ENCODE results near the gene MFSD1.

DNA sequence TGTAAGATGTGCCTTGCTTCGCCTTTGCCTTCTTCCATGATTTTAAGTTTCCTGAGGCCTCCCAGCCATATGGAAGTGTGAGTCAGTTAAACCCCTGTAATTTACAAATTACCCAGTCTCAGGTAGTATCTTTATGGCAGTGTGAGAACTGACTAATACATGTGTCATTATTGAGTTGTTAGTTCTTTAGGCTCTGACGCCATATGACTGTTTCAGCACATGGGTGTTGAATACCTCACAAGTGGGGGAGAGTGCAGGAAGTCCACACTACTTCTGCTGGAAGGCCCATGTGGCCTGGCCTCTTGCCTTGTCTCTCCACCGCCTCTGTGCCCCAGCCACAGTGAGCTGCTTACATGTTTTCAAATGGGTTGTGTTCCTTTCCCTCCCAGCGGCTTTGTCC, 28.5 kb downstream of the MFSD1 start:
- no peak for TF ChIP-seq CTCF (IDR thresholded peaks at IDR 0.05)
- TF ChIP-seq POLR2A (IDR thresholded peaks at IDR 0.05), result no peak

Data from thyroid gland (tissue), 4 donors.